LNCaP clone FGC (cell line): ENCODE measurements around the gene ARL8A.

Experiments
- DNase-seq: peaks from one replicate; pipeline ENCODE4 v3.0.0-alpha.2; 2011; ENCODE audit warnings: low read depth
- H3K4me3 ChIP-seq: 2 replicates; pipeline ENCODE4 v1.5.1; 2011; ENCODE audit warnings: mild to moderate bottlenecking, low read depth, low read length, control low read depth
- TF ChIP-seq, protein P1 (sequence below): IDR thresholded peaks from 2 replicates; pipeline ENCODE4 v1.5.1; 2012; ENCODE audit warnings: mild to moderate bottlenecking; ENCODE audit not compliant: control insufficient read depth, insufficient read depth; ENCODE audit errors: extremely low read depth

Gene ARL8A

DNA sequence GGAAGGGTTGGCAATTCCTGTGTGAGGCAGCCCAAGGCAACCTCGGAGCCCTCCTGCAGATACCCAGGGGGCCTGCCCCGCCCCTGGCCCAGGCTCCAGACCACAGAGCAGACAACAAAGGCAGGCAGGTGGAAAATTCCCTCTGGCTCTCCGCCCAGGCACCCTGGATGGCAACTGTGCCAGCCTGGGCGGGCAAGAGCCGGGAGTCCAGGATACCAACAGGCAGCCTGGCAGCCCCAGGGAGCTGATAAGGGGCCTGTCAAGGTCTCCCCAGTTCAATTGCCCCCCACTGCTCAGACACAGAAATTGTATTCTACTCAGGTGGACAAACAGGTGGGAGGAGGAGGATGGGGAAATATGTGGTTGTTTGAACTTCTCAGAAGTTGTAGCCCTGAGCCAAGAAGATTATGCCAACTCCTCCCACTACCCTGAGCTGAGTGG lies 37.2 kb downstream of the ARL8A start:
- TF ChIP-seq, protein P1, sequence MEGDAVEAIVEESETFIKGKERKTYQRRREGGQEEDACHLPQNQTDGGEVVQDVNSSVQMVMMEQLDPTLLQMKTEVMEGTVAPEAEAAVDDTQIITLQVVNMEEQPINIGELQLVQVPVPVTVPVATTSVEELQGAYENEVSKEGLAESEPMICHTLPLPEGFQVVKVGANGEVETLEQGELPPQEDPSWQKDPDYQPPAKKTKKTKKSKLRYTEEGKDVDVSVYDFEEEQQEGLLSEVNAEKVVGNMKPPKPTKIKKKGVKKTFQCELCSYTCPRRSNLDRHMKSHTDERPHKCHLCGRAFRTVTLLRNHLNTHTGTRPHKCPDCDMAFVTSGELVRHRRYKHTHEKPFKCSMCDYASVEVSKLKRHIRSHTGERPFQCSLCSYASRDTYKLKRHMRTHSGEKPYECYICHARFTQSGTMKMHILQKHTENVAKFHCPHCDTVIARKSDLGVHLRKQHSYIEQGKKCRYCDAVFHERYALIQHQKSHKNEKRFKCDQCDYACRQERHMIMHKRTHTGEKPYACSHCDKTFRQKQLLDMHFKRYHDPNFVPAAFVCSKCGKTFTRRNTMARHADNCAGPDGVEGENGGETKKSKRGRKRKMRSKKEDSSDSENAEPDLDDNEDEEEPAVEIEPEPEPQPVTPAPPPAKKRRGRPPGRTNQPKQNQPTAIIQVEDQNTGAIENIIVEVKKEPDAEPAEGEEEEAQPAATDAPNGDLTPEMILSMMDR, result no peak
- DNase-seq, result no peak
- H3K4me3 ChIP-seq, result no peak overlapping the region

DNA sequence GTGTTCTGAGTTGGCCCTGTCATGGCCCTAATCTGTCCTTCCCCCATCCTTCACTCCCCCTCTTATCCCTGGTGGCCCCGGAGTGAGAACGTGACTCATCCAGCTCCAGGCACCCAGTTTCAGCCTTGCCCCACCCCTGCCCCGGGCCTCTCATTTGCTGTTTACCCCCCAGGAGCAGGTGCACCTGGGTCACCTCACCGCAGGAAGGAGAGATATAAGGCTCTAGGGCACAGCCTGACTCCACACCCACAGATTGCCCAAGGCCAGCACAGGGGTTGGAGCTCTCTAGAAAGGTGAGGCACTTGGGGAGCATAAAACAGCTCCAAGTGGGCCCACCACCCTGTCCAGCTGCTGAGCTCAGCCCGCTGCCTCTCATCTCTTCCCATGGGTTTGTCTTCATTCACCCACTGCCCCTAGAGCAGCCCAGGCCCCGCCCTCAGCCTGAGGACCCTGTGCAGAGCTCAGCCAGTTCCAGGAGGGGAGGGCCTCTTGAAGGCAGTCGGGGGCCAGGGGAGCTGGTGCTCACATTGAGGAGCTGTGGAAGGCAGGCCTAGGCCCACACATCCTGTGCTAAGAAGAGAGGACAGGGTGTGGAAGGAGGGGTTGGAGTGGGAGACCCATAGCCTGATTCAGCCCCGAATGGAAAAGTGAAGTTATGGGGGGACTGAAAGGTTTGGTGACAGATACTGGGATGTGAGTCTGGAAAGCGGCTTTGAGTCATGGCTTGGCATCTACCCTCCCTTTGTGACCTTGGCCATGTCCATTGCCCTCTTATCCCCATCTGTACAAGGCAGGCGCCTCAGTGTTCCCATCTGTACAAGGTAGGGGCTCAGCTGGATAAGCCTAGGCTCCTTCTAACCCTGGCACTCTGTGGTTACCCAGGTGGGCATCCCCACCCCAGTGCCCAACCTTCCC lies 37.9 kb downstream of the ARL8A start:
- no peak overlapping the region for H3K4me3 ChIP-seq
- DNase-seq, result no peak
- TF ChIP-seq, protein P1, result no peak

DNA sequence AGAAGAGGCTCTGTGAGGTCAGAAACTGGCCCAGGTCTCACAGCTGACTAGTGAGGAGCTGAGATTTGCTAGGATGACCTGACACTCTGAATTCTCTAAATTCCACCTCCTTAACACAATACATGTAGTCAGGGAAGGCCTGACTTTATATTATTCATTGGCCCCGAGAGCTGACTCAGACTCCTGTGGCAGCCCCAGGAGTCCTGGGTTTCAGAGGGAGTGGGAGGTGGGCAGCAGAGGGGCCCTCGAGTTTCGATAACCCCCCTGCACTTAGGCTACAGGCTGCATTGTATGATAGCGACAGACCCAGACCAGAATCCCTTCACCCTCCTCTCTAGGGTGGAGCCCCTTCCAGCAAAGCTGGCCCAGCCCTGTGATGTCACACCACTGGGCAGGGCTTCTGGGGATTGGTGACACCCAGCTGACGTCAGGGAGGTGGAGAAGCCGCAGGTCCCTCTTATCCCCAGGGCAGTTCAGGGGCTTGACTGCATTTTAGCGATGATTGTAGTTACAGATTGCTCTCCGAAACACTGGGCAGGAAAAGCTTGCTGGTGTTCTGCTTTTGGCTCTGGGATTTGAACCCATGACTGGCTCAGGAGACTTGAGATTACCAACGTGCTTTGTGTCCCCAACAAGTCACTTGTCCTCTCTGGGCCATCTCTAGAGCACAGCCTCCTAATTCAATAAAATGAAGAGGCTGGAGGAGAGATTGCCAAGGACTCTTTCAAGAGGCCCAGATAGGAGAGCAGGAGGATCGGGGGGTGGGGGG lies 38.8 kb downstream of the ARL8A start:
- TF ChIP-seq, protein P1, result no peak
- DNase-seq, result no peak
- no peak overlapping the region for H3K4me3 ChIP-seq

DNA sequence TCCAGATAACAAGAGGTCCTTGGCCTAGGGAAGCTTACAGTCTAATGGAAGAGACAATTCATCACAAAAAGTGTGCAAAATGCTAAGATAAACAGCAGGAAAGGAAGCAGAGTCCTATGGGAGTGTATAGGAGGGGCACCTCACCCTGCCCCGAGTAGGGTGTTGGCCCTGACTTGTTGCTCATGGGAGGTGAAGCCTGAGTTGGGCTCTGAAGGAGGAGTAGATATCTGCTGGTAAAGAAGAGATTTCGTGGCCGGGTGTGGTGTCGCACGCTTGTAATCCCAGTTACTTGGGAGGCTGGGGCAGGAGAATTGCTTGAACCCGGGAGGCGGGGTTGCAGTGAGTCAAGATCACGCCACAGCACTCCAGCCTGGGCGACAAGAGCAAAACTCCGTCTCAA lies 40.5 kb downstream of the ARL8A start:
- H3K4me3 ChIP-seq, result no peak overlapping the region

DNA sequence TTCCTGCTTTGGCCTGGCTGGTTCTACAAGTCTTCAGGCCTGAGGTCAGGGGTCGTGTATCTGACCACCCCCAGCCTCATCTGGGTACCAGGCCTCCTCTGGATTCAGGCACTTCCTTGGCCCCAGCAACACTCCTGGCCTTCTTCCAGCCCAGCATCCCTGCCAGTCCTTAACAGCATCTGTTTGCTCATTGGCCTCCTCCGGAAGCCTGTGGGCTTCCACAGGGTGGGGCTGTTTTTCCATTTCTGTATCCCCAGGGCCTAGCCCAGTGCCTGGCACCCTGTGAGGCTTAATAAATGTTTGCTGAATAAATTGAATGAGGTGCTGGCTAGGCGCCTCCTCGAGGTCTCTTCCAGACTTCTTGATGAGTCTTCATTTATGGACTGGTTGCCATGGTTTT lies 43.4 kb downstream of the ARL8A start:
- TF ChIP-seq, protein P1, result no peak
- no peak for DNase-seq

More for the DNA sequence above, 40.5 kb downstream of the ARL8A start:
- no peak for DNase-seq
- TF ChIP-seq, protein P1, result no peak

DNA sequence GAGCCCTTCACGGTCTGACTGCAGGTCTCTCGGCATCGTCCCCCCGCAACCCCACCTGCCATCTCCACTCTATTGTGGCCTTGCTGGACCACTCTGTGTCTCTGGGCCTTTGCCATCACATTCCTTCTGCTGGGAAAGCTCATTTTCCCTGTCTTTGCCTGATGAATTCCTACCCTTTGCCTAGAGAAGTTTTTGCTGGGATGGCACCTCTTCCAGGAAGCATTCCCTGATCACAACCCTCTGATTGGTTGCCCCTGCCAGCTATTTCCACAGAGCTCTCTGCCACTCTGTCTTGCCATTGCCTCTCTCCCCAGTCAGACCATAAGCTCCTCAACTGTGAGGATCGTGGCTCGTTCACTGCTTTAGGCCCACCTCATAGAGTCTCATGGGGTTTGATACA lies 50.7 kb downstream of the ARL8A start:
- H3K4me3 ChIP-seq, result no peak overlapping the region
- TF ChIP-seq, protein P1, result no peak
- no peak for DNase-seq

More for the DNA sequence above, 43.4 kb downstream of the ARL8A start:
- H3K4me3 ChIP-seq, result no peak overlapping the region
